Mesothelial cell of epicardium (in vitro differentiated cells): Measurements from ENCODE around the gene RAI1. TPM values are rescaled to one million over a fixed set of nuclear protein-coding genes. Genes with fewer than 3 reads are reported as not detected.

Experiments
- DNase-seq, 2 experiments: peaks; one replicate each; pipeline ENCODE4 v3.0.0; 2021; ENCODE audit warnings: low spot score in 2 of 2; ENCODE audit not compliant: unreplicated experiment in 2 of 2
- H3K27ac Mint-ChIP-seq: 2 replicates; pipeline ENCODE4 v1.8.0; 2021; ENCODE audit warnings: mixed read lengths
- H3K27me3 Mint-ChIP-seq: 2 replicates; pipeline ENCODE4 v1.8.0; 2021; ENCODE audit warnings: low read depth, mixed read lengths
- H3K36me3 Mint-ChIP-seq: 2 replicates; pipeline ENCODE4 v1.8.0; 2021; ENCODE audit warnings: mixed read lengths
- H3K4me1 Mint-ChIP-seq: 2 replicates; pipeline ENCODE4 v1.8.0; 2021; ENCODE audit warnings: mixed read lengths
- H3K4me3 Mint-ChIP-seq: 2 replicates; pipeline ENCODE4 v1.8.0; 2021; ENCODE audit warnings: mild to moderate bottlenecking, moderate library complexity, mixed read lengths
- H3K9me3 Mint-ChIP-seq: 2 replicates; pipeline ENCODE4 v1.8.0; 2021; ENCODE audit warnings: mixed read lengths
- total RNA-seq: library from RNA; stranded (reverse); gene quantifications from 3 replicates; pipeline ENCODE4 v1.2.1, GENCODE V29; 2021
- TF ChIP-seq, protein P1 (sequence below): fragments of 200-600 bp; sonication (generic); IDR thresholded peaks from one replicate; pipeline ENCODE4 v1.5.0; 2021; ENCODE audit warnings: antibody characterized with exemption; ENCODE audit not compliant: unreplicated experiment

RAI1 gene
- total RNA-seq, 1 donor from 2014 or later: 137 TPM

DNA sequence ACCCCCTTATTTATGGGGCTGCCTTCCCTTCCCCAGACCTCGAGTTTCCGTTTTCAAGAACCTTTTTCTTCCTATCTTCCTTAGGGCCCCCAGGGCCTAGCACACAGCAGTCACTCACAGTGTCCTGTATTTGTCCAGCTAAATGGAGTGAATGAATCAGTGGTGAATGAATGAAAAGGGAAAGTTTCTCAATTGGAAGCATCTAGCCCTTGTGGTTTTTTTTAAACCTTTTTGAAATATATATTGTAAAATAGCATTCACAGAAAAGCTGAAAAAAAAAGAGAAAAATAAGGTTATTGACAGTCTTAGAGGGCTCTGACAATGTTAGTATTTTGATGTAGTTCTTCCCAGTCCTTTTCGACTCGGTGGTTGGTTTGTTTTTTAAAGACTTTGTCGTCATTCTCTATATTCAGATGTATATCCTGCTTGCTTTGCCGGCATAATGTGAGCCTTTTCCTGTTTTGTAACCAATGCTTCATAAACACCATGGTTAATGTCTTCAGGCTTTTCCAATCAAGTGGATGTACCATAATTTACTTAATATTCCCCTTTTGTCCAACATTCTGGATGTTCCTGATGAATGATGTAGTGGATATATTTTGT, 45.3 kb downstream of the RAI1 start:
- H3K36me3 Mint-ChIP-seq: peaks cover 1% of the 10 kb centered on the region
- no peak for DNase-seq
- H3K9me3 Mint-ChIP-seq: no peaks in the 10 kb centered on the region
- H3K27ac Mint-ChIP-seq: peak overlapping the region; percentile 87
- H3K4me3 Mint-ChIP-seq: peak overlapping the region; percentile 36
- H3K4me1 Mint-ChIP-seq: peaks cover 49% of the 10 kb centered on the region
- TF ChIP-seq, protein P1, sequence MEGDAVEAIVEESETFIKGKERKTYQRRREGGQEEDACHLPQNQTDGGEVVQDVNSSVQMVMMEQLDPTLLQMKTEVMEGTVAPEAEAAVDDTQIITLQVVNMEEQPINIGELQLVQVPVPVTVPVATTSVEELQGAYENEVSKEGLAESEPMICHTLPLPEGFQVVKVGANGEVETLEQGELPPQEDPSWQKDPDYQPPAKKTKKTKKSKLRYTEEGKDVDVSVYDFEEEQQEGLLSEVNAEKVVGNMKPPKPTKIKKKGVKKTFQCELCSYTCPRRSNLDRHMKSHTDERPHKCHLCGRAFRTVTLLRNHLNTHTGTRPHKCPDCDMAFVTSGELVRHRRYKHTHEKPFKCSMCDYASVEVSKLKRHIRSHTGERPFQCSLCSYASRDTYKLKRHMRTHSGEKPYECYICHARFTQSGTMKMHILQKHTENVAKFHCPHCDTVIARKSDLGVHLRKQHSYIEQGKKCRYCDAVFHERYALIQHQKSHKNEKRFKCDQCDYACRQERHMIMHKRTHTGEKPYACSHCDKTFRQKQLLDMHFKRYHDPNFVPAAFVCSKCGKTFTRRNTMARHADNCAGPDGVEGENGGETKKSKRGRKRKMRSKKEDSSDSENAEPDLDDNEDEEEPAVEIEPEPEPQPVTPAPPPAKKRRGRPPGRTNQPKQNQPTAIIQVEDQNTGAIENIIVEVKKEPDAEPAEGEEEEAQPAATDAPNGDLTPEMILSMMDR: no peak
- no peaks in the 10 kb centered on the region for H3K27me3 Mint-ChIP-seq

DNA sequence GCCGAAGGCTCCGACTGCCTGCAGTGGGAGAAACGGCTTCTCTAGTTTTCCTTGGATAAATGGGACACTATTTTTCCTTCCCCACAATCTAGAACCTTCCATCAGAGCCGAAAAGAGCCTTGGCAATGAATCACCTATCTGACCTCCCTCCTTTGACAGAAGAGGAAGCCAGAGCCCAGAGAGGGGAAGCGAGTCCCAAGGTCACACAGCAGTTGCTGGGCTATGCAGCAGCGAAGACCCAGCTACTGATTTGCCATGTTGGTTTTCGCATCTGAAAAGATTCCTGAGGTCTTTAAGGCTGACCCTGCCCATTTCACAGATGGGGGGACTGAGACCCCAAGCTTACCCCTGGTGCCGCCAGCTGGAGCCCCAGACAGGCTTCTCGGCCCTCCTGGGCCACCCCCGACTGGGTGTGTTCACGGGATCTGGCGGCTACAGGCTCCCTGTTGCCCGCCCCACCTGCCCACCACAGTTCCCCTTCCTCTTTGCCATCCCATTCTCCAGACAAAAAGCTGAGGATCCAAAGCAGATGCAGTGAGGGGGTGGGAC, 45.9 kb downstream of the RAI1 start:
- H3K4me3 Mint-ChIP-seq: no peak overlapping the region
- no peaks in the 10 kb centered on the region for H3K9me3 Mint-ChIP-seq
- H3K27me3 Mint-ChIP-seq: no peaks in the 10 kb centered on the region
- peaks cover 44% of the 10 kb centered on the region for H3K4me1 Mint-ChIP-seq
- H3K36me3 Mint-ChIP-seq: peaks cover 1% of the 10 kb centered on the region
- H3K27ac Mint-ChIP-seq: peak overlapping the region; percentile 78
- TF ChIP-seq, protein P1: no peak
- no peak for DNase-seq

DNA sequence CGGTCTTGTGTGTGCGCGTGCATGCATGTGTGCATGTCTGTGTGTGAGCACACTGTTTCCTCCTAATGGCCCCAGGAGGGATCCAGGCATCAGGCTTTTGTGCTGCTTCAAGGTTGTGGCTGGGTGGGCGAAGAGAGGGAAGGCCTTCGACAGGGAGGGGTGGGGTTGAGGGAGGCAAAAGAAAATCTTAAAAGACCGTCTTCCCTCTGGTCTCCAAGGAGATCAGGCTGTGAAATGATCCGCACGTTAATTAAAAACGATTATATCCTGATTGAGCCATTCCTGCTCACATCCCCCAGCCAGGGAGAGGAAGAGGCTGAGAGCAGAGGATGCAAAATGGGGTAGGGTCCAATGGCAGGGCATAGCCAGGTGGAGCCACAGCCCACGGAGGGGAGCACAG, 46.9 kb downstream of the RAI1 start:
- TF ChIP-seq, protein P1: no peak
- no peaks in the 10 kb centered on the region for H3K9me3 Mint-ChIP-seq
- H3K4me1 Mint-ChIP-seq: peaks cover 36% of the 10 kb centered on the region
- no peaks in the 10 kb centered on the region for H3K27me3 Mint-ChIP-seq
- no peak for DNase-seq
- H3K36me3 Mint-ChIP-seq: peaks cover 5% of the 10 kb centered on the region
- H3K4me3 Mint-ChIP-seq: no peak overlapping the region
- peak overlapping the region; percentile 81 for H3K27ac Mint-ChIP-seq

DNA sequence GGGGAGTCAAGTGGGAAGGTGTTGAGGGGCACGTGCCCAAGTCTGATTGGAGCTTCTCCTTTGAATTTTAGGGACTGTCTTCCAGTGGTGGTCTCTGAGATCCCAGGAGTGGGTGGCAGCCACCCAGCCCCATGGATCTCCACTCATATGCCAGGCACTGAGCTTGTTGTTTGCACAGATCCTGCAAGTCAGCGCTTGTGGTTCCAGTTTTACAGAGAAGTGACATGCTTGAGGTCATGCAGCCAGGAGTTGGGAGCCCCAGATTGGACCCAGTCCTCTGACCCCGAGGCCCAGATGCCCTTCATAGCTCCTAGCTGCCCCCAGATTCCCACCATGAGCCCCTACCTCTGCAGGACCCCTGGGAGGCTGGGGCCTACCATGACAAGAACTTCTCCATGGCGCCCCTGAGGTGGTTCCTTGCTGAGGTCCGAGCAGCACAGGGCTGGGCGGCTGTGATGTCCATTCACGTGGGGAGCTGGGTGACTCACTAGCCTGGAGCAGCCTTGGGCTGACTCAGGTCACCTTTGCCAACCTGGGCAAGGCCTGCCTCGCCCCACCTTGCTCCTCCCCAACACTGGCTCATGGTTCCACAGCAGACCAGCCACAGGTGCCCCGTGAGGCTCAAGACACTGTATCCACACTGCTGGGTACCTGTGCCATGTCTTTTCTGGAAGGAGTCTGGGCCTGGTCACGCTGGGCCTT, 47.4 kb downstream of the RAI1 start:
- Mint-ChIP-seq H3K36me3 (peaks cover 5% of the 10 kb centered on the region), H3K27me3 (no peaks in the 10 kb centered on the region), H3K4me3 (no peak overlapping the region), H3K4me1 (peaks cover 34% of the 10 kb centered on the region), H3K9me3 (no peaks in the 10 kb centered on the region), H3K27ac (peak overlapping the region; percentile 81)
- TF ChIP-seq, protein P1: no peak
- DNase-seq: no peak

DNA sequence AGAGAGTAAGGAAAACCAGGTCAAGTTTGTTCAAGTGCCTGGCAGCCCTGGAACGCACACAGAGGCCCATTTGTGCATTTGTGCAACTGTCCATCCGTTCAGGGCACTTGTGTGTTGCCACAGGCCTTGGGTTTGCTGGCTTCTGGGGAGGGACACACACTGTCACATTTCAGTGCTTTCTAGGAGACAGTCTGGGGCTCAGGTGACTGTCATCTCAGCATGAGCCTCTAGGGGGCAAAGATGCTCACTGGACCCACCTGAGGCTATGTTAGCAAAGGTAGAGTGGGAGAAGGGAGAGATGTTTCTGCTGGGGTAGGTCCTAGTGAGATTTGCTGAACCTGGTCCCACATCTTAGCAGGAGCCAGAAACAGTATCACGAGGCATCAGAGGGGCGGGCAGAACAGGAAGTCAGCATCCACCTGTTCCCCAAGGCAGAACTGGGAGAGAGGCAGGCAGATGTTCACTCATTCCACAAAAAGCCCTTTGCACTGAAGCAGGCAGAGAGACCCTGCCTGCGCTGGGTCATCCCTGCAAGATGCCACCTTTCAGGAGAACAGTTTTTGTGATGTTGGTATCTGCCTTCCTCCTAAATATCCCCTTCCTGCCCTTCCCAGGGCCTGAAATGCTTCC, 48.5 kb downstream of the RAI1 start:
- Mint-ChIP-seq H3K4me3 (no peak overlapping the region), H3K27me3 (no peaks in the 10 kb centered on the region), H3K36me3 (peaks cover 5% of the 10 kb centered on the region), H3K27ac (peak overlapping the region; percentile 21), H3K9me3 (no peaks in the 10 kb centered on the region), H3K4me1 (peaks cover 31% of the 10 kb centered on the region)
- no peak for DNase-seq
- TF ChIP-seq, protein P1: peak; percentile 69
